SKM-1 treated with dmso at 0.1 percent for 144 hours (cell line): ENCODE data around the gene RALGAPA1.
"Not testable (repeated sequence)": the region's sequence is repeated elsewhere in the genome, so short reads cannot be mapped to it uniquely, and the experiment has no call there.

Experiments used
- DNase-seq: peaks from one replicate; lab custom pipeline; 2025; ENCODE audit not compliant: unreplicated experiment; lab: John Stamatoyannopoulos, UW

Gene RALGAPA1

DNA sequence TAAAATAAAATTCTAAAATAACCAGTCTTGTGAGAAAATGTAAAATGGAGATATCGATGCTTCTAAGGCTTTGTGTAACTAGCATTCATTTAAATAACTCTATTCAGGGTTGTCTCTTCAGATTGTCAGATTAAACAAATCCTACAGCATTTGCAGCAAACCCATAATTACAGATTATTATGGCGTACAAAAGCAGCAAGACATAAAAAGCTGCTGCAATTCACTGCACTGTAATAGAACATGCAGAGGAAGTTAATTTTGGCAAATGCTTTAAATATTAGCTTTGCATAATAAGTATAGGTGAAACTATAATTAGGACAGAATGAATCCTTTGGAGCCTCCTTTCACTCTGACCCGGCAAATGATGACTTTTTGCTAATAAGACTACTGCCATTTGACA lies 176.8 kb downstream of the RALGAPA1 start:
- DNase-seq, result no peak

GRCh38 chr14:35631071-35631805 lies 177.9 kb downstream of the RALGAPA1 start:
- no peak for DNase-seq

DNA sequence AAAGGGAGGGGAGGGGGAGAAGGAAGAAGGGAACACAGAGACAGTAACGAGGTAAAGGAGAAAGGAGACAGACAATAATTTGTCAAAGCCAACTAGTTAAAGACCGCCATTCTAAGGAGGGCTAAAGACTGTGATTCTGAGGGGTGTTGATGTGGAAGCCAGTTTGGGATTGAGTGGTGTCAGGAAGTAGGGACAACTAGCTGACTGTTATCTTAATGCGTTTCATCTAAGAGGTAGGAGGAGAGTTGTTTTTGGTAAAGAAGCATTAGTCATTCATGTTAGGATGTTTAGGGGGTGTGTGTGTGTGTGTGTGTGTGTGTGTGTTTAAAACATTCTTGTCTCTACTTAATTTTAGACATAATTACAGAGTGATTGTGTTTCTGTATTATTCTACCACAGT lies 180.1 kb downstream of the RALGAPA1 start:
- no peak for DNase-seq

- not testable (repeated sequence) for DNase-seq
These were observed 182.1 kb downstream of the RALGAPA1 start for GRCh38 chr14:35626947-35627346.

GRCh38 chr14:35621996-35622395 lies 187.1 kb downstream of the RALGAPA1 start:
- DNase-seq, result not testable (repeated sequence)

- not testable (repeated sequence) for DNase-seq
These were observed 189.1 kb downstream of the RALGAPA1 start for GRCh38 chr14:35619998-35620397.

- DNase-seq, result not testable (repeated sequence)
These were observed 189.6 kb downstream of the RALGAPA1 start for GRCh38 chr14:35619461-35619860.

DNA sequence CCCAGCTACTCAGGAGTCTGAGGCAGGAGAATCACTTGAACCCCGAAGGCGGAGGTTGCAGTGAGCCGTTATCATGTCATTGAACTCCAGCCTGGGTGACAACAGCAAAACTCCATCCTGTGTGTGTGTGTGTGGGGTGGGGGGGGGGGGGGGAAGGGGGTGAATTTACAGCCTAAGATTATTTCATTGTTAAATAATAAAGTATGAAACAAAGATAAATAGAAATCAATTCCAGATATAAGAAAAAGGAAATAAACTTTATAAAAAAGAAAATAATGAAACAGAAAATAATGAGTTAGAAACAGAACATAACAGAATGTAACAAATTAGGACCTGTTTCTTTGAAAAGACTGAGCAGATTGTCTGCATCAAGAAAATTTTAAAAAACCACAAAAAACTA lies 191.6 kb downstream of the RALGAPA1 start:
- DNase-seq, result no peak

DNA sequence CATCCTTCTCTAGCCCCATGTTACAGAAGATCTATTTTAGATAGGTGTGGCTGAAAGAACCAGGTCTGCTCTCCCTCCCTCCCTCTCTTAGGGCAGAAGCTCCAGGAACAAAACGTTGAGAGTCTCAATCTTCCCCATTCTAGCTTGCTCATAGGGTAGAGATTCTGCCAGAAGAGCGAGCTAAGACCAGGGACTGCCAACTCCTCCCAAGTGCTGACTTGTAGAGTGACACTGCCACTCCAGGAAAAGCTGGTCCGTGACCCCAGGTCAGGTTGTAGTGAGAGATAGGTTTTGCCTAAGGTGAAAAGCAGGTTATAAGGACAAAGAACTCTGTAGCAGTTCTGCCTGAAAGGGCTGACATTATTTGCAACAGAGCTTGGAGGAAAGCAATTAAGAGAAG lies 201.7 kb downstream of the RALGAPA1 start:
- DNase-seq, result no peak

DNA sequence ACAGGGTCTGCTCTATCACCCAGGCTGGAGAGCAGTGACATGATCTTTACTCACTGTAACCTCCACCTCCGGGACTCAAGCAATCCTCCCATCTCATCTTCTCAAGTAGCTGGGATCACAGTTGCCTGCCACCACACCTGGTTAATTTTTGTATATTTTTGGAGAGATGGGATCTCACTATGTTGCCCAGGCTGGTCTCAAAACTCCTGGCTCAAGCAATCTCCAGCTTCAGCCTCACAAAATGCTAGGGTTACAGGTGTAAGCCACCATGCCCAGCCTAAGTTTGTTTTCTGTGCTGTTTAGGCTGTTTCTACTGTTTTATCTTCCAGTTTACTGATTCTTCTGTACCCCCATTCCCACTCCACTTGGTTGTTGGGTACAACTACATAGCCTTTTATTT lies 208.8 kb downstream of the RALGAPA1 start:
- DNase-seq, result no peak

GRCh38 chr14:35594616-35595015 lies 214.5 kb downstream of the RALGAPA1 start:
- DNase-seq, result no peak

- DNase-seq, result not testable (repeated sequence)
These were observed 221.7 kb downstream of the RALGAPA1 start for GRCh38 chr14:35587373-35587772.

DNA sequence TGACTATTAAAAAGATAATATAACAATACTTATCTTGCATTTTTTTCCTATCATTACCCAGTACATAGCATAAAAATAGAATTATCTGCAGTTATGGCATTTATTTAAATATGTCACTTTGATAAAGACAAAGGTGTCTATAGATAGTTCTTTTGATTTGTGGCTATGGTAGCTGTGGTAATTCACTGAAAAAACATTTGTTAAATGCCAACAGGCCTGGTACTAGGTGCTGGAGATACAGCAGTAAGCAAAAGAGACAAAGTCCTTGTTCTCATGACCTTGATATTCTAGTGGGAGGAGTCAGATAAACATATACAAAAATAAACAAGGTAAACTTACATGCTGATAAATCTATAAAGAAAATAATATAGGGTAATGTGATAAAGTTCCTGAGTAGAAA lies 230.5 kb downstream of the RALGAPA1 start:
- no peak for DNase-seq

DNA sequence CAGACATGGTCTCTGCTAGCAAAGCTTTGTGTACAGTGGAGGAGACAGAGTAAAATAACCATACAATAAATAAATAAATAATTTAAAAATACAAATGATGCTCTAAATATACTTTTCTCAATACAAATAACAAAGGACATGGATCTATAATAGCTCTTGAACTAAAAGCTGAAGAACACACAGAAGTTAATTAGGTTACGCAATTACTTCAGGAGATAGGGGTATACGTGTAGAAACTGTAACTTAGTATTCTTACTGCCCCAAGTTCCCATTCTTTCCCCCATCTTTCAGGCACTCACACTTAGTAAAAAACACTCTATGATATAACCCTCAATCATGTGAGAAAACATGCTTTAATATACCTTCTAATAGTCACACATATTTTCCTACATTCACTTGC lies 231.0 kb downstream of the RALGAPA1 start:
- no peak for DNase-seq

GRCh38 chr14:35576856-35577255 lies 232.2 kb downstream of the RALGAPA1 start:
- DNase-seq, result no peak

DNA sequence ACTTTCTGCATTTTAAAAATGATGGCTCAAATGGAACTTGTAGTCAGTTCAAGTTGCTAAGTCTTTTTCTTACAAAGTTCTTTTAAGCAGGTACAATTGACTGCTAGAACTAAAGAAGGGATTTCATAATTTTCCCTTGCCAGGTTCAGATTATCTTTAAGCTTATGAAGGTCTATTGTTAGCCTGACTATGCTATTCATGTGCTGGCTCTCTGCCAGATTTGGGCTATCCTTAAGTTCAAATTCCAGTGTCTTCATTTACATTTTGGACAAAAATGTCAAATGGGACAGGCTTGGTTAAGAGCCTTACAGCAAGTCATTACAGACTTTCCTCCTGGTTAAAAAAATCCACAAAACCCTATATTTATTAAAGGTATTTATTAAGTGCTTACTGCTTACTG lies 232.8 kb downstream of the RALGAPA1 start:
- DNase-seq, result no peak

- no peak for DNase-seq
These were observed 235.2 kb downstream of the RALGAPA1 start for GRCh38 chr14:35573911-35574310.

GRCh38 chr14:35571598-35571997 lies 237.5 kb downstream of the RALGAPA1 start:
- no peak for DNase-seq

DNA sequence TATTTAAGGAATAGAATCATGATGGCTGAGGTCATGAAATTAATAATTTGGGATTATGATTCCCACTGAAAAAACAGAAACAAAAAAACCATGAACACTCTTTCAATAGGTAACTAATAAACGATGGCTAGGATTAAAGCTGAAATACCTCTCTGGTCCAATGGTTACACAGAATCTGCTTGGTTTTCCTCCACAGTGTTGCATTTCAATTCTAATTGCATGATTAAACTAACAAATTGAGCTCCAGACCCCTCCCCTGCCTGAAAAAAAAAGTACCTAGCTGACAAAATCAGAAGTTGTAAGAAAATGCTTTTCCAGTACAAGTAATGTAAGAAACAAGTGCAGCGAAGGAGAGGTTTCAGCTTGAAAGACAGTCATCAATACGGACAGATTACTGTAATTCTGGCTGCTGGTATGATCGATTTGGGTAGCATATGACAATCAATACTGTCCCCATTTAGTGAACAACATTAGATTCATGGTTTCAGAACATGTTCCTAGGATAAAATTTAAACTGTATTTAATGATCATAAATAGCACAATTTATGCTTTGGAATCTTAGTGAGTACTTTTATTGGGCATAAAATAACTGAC lies 243.1 kb downstream of the RALGAPA1 start:
- DNase-seq, result no peak

- DNase-seq, result no peak
These were observed 250.4 kb downstream of the RALGAPA1 start for GRCh38 chr14:35558680-35559079.

- no peak for DNase-seq
These were observed 251.8 kb downstream of the RALGAPA1 start for GRCh38 chr14:35557221-35557747.

GRCh38 chr14:35556548-35556947 lies 252.5 kb downstream of the RALGAPA1 start:
- DNase-seq, result no peak

DNA sequence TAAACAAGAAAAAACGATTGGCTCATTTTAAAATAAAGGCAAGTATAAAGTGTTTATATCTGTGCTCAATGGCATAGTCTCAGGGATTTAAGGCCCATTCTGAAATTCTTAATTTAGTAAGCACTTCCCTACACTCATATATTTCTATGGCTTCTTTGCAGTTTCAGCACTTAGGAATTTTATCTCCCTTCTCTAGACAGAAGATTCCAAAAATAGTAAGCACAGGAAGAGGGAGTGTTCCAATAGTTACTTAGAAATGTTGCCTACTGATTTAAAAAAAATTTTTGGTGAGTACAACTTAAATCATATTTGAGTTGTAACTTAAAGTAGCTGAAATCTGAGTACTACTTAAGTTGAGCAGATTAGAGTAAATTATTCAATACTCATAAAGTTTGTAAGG lies 255.3 kb downstream of the RALGAPA1 start:
- DNase-seq, result no peak
